HTERT RPE-1 (cell line): Measurements from ENCODE around the gene HNRNPA3.

ENCODE experiments used
- in situ Hi-C: fragments of 300-500 bp; cut with MboI; formaldehyde crosslinking; loops from 4 replicates; pipeline ENCODE4 v1.14.3; 2020; ENCODE audit warnings: low sequenced_read_pairs

The HNRNPA3 gene

GRCh38 chr2:177271981-177272666, 59.5 kb downstream of the HNRNPA3 start:
- in situ Hi-C loops: no loop called here

- in situ Hi-C loops: no loop called here
Observed at GRCh38 chr2:177272765-177273164, 60.2 kb downstream of the HNRNPA3 start.

- in situ Hi-C loops: no loop called here
Observed at GRCh38 chr2:177273408-177273807, 60.8 kb downstream of the HNRNPA3 start.
